NCI-H526 treated with DMSO at 0.1 percent for 48 hours (cell line): Measurements from ENCODE around the gene GPR137.
A peak's percentile ranks its signal among the peaks of the same experiment; 100 is the strongest.
"Not testable (repeated sequence)": the region's sequence is repeated elsewhere in the genome, so short reads cannot be mapped to it uniquely, and the experiment has no call there.

Experiments used
- DNase-seq: peaks from one replicate; lab custom pipeline; 2025; lab: John Stamatoyannopoulos, UW

GPR137 gene

GRCh38 chr11:64318766-64319761, 33.4 kb downstream of the GPR137 start:
- DNase-seq, result no peak

GRCh38 chr11:64320556-64320955, 34.9 kb downstream of the GPR137 start:
- no peak for DNase-seq

- no peak for DNase-seq
These were observed 35.4 kb downstream of the GPR137 start for GRCh38 chr11:64321026-64321425.

GRCh38 chr11:64321533-64321932, 35.9 kb downstream of the GPR137 start:
- DNase-seq, result no peak

GRCh38 chr11:64322925-64323260, 37.2 kb downstream of the GPR137 start:
- DNase-seq, result no peak

- DNase-seq, result no peak
These were observed 37.7 kb downstream of the GPR137 start for GRCh38 chr11:64323373-64323772.

- DNase-seq, result not testable (repeated sequence)
These were observed 38.3 kb downstream of the GPR137 start for GRCh38 chr11:64323984-64324383.

- no peak for DNase-seq
These were observed 39.2 kb downstream of the GPR137 start for GRCh38 chr11:64324692-64325469.

GRCh38 chr11:64327375-64327774, 41.7 kb downstream of the GPR137 start:
- DNase-seq, result no peak

- no peak for DNase-seq
These were observed 42.3 kb downstream of the GPR137 start for GRCh38 chr11:64327993-64328392.

GRCh38 chr11:64330888-64331287, 45.2 kb downstream of the GPR137 start:
- no peak for DNase-seq

- no peak for DNase-seq
These were observed 46.1 kb downstream of the GPR137 start for GRCh38 chr11:64331569-64332371.

GRCh38 chr11:64333556-64333955, 47.9 kb downstream of the GPR137 start:
- no peak for DNase-seq

- DNase-seq, result peak; percentile 73
These were observed 49.4 kb downstream of the GPR137 start for GRCh38 chr11:64334764-64335735.

- DNase-seq, result no peak
These were observed 52.0 kb downstream of the GPR137 start for GRCh38 chr11:64337538-64338249.

GRCh38 chr11:64338716-64339115, 53.1 kb downstream of the GPR137 start:
- no peak for DNase-seq
